SH-SY5Y (cell line): ENCODE results near the gene ALPL.

Source experiments
- GATA2 ChIP-seq: IDR thresholded peaks from 2 replicates; pipeline ENCODE4 v1.6.1; 2011; ENCODE audit warnings: mild to moderate bottlenecking, low read depth, low read length
- GATA3 ChIP-seq: IDR thresholded peaks from 2 replicates; pipeline ENCODE4 v1.6.1; 2011; ENCODE audit warnings: low read depth, mild to moderate bottlenecking, low read length, moderate library complexity

The ALPL gene

GRCh38 chr1:21572735-21573277, 63.6 kb downstream of the ALPL start:
- no peak for TF ChIP-seq GATA2
- TF ChIP-seq GATA3: no peak

- TF ChIP-seq GATA3 (no peak), GATA2 (no peak)
These were observed 64.3 kb downstream of the ALPL start for GRCh38 chr1:21573475-21573874.

GRCh38 chr1:21573971-21574465, 64.8 kb downstream of the ALPL start:
- TF ChIP-seq GATA2 (no peak), GATA3 (no peak)

- TF ChIP-seq GATA3: no peak
- no peak for TF ChIP-seq GATA2
These were observed 65.4 kb downstream of the ALPL start for GRCh38 chr1:21574466-21575151.

- TF ChIP-seq GATA2: no peak
These were observed 66.2 kb downstream of the ALPL start for GRCh38 chr1:21575351-21575942.

- TF ChIP-seq GATA2: no peak
- no peak for TF ChIP-seq GATA3
These were observed 67.0 kb downstream of the ALPL start for GRCh38 chr1:21576031-21576797.

GRCh38 chr1:21576798-21577187, 67.6 kb downstream of the ALPL start:
- TF ChIP-seq GATA3 (no peak), GATA2 (no peak)

- no peak for TF ChIP-seq GATA3
- no peak for TF ChIP-seq GATA2
These were observed 68.1 kb downstream of the ALPL start for GRCh38 chr1:21577324-21577723.

- no peak for TF ChIP-seq GATA2
- TF ChIP-seq GATA3: no peak
These were observed 68.7 kb downstream of the ALPL start for GRCh38 chr1:21577933-21578332.

- no peak for TF ChIP-seq GATA2
- no peak for TF ChIP-seq GATA3
These were observed 70.6 kb downstream of the ALPL start for GRCh38 chr1:21579791-21580190.

- no peak for TF ChIP-seq GATA3
- TF ChIP-seq GATA2: no peak
These were observed 74.9 kb downstream of the ALPL start for GRCh38 chr1:21584096-21584495.

GRCh38 chr1:21585037-21585436, 75.8 kb downstream of the ALPL start:
- TF ChIP-seq GATA3: no peak
- no peak for TF ChIP-seq GATA2

- TF ChIP-seq GATA2 (no peak), GATA3 (no peak)
These were observed 77.0 kb downstream of the ALPL start for GRCh38 chr1:21586222-21586621.

- TF ChIP-seq GATA2: no peak
These were observed 77.8 kb downstream of the ALPL start for GRCh38 chr1:21586846-21587601.
